NT2/D1 (cell line): Measurements from ENCODE around the gene CEBPB.

ENCODE experiments used
- DNase-seq: peaks from one replicate; pipeline ENCODE4 v3.0.0-alpha.2; 2011; ENCODE audit warnings: low read depth, low spot score
- H3K27me3 ChIP-seq: 2 replicates; pipeline ENCODE4 v1.6.0; 2011; ENCODE audit warnings: mild to moderate bottlenecking; ENCODE audit not compliant: insufficient read length, insufficient read depth
- H3K36me3 ChIP-seq: 2 replicates; pipeline ENCODE4 v1.6.1; 2011; ENCODE audit warnings: mild to moderate bottlenecking, low read length, mixed read lengths; ENCODE audit not compliant: insufficient read depth, insufficient read length
- H3K4me1 ChIP-seq: 2 replicates; pipeline ENCODE4 v1.5.1; 2011; ENCODE audit not compliant: insufficient read depth, insufficient read length
- H3K4me3 ChIP-seq: 2 replicates; pipeline ENCODE4 v1.5.1; 2011; ENCODE audit warnings: low read depth; ENCODE audit not compliant: insufficient read length
- H3K9ac ChIP-seq: 2 replicates; pipeline ENCODE4 v1.6.0; 2011; ENCODE audit warnings: low read depth; ENCODE audit not compliant: insufficient read length
- H3K9me3 ChIP-seq: 2 replicates; pipeline ENCODE4 v1.5.1; 2011; ENCODE audit warnings: mild to moderate bottlenecking, low read length; ENCODE audit not compliant: insufficient read depth
- SUZ12 ChIP-seq: IDR thresholded peaks from 2 replicates; pipeline ENCODE4 v1.6.1; 2011; ENCODE audit not compliant: insufficient read length, insufficient read depth; ENCODE audit errors: extremely low read depth
- YY1 ChIP-seq: IDR thresholded peaks from 2 replicates; pipeline ENCODE4 v1.6.1; 2011; ENCODE audit not compliant: insufficient read length, insufficient read depth
- ZNF274 ChIP-seq: IDR thresholded peaks from 2 replicates; pipeline ENCODE4 v1.6.1; 2011; ENCODE audit warnings: mild to moderate bottlenecking, low read depth, low read length

The CEBPB gene

DNA sequence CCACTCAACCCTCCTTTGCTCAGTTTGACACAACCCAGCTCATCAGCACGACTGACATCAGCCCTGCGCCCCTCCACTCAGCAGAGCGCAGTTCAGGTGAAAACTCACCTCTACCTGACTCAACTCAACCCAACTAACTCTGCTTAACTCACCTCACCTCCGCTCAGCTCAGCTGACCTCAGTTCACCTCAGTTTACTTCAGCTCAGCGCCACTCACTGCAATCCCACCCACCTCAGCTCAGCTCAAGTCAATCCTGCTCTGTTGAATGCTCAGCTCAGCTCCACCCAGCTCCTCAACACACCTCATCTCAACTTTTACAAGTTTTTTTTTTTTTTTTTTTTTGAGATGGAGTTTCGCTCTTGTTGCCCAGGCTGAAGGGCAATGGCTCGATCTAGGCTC, 39.6 kb downstream of the CEBPB start:
- no peak for DNase-seq
- Histone ChIP-seq H3K4me1 (peaks cover 7% of the 10 kb centered on the region), H3K27me3 (no peaks in the 10 kb centered on the region), H3K9ac (no peak overlapping the region), H3K9me3 (no peaks in the 10 kb centered on the region), H3K36me3 (no peaks in the 10 kb centered on the region), H3K4me3 (no peak overlapping the region)
- TF ChIP-seq ZNF274 (no peak), SUZ12 (no peak), YY1 (no peak)

DNA sequence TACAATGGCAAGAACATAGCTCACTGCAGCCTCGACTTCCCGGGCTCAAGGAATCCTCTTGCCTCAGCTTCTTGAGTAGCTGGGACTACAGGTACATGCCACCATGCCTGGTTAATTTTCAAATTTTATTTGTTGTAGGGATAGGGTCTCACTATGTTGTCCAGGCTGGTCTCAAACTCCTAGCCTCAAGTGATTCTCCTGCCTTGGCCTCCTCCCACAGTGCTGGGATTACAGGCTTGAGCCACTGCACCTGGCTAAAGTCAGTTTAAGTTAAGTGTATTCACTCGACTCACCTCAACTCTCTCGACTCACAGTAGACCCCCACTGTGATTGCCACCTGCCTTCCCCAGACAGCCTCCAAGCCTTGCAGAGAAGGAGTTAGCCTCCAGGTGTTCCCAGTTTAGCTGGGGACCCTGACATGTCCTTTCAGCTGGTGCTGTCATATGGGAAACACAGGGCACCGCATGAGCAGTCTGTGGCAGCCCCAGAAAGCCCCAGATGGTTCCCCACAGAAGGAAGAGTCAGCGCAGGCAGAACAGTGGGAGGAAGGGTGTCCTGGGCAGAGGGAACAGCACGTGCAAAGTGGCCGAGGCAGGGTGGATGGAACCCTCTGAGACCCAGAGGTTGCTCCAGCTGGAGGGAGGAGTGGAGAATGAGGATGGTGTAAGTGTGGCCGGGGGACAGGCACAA, 40.4 kb downstream of the CEBPB start:
- Histone ChIP-seq H3K27me3 (no peaks in the 10 kb centered on the region), H3K4me1 (peaks cover 7% of the 10 kb centered on the region), H3K36me3 (no peaks in the 10 kb centered on the region), H3K9me3 (no peaks in the 10 kb centered on the region), H3K9ac (no peak overlapping the region), H3K4me3 (no peak overlapping the region)
- DNase-seq, result no peak
- TF ChIP-seq SUZ12 (no peak), ZNF274 (no peak), YY1 (no peak)

DNA sequence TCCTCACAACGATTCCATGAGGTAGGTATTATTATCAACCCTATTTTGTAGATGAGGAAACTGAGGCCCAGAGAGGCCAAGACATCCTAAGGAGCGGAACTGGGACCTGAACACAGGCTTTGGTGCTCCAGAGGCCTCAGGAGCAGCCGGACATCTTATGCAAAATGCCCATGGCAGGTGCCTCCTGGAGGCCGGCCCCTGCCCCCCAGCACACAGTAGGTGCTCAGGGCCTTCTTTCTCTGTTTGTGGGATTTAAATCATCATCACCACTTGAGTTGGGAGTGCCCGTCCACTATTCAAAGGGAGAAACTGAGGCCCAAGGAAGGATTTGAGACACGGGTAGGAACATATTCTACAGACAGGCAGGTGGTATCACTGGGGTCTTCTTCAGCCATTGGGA, 41.2 kb downstream of the CEBPB start:
- Histone ChIP-seq H3K36me3 (no peaks in the 10 kb centered on the region), H3K9ac (no peak overlapping the region), H3K27me3 (no peaks in the 10 kb centered on the region), H3K9me3 (no peaks in the 10 kb centered on the region), H3K4me3 (no peak overlapping the region), H3K4me1 (peaks cover 7% of the 10 kb centered on the region)
- no peak for TF ChIP-seq SUZ12
- no peak for TF ChIP-seq YY1
- TF ChIP-seq ZNF274, result no peak
- DNase-seq, result no peak

DNA sequence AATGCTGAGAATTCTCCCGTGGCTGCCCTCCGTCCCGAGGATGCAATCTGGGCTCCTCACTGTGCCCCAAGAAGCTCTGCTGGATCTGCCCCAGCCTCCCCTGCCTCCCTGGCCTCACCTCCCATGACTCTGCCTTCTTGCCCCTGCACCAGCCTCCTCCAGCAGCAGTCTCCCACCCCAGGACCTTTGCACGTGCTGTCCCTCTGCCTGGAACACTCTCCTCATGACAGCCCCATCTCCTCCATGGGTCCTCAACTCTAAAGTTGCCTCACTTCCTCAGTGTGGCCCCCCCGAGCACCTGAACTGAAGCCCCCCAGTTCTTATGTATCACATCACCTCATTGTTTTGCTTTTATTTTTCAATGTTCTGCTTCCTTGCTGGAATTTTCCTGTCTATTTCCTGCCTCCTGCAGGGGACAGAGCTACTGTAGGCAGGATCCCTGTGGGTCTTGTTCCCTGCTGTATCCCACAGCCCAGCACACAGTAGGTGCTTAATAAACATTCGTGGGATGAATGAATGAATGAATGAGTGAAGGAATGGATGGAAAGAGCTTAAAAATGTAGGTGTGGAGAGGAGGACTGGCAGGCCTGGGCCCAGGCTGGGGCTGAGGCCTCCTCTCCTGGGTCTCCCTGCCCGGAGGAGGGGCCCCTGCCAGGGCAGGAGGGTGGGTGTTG, 42.2 kb downstream of the CEBPB start:
- DNase-seq, result no peak
- Histone ChIP-seq H3K36me3 (no peaks in the 10 kb centered on the region), H3K27me3 (no peaks in the 10 kb centered on the region), H3K4me3 (no peak overlapping the region), H3K4me1 (peaks cover 7% of the 10 kb centered on the region), H3K9ac (no peak overlapping the region), H3K9me3 (no peaks in the 10 kb centered on the region)
- TF ChIP-seq YY1 (no peak), ZNF274 (no peak), SUZ12 (no peak)

DNA sequence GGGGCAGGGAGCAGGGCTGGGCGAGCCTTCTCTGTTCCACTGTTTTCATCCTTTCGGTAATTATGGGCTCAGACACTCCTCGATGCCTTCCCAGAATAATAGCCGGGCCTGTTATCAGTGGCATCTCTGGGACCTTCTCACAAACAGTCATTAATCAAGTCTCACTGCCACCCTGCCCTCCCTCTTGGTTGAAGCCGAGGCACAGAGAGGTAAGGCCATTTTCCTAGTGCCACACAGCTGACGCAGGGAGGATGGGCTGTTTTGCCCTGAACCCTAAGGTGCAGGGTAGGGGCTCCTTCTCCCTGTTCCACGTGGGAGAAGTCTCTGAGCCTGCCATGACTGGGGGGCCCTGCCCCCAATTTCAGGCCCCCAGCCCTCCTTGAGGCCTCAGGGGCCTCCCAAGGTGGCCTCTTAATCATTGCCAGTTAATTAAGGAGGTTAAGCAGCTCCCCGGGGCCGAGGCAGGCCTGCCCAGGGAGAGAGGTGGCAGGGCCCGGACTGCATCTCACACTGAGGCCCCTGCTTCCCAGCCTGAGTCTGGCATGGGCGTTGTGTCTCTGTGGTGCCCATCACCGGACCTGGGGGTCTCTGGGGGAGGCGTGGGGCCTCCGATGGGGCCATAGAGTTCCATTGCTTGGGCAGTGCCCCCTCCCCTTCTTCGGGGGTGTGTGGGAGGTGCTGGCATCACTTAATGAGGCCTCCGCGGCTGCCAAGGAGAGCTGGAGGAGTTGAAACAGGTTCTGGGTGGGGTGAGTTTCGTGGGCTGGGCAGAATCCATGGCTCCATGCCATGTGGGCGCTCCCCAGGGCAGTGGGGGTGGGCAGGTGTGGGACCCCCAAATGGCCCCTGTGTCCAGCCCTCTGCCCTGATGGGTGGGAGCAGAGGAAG, 42.9 kb downstream of the CEBPB start:
- H3K9me3 ChIP-seq, result no peaks in the 10 kb centered on the region
- H3K4me1 ChIP-seq, result peaks cover 10% of the 10 kb centered on the region
- H3K9ac ChIP-seq, result no peak overlapping the region
- no peak overlapping the region for H3K4me3 ChIP-seq
- no peaks in the 10 kb centered on the region for H3K36me3 ChIP-seq
- no peaks in the 10 kb centered on the region for H3K27me3 ChIP-seq
- TF ChIP-seq YY1, result no peak
- TF ChIP-seq SUZ12, result no peak
- no peak for TF ChIP-seq ZNF274
- DNase-seq, result no peak

DNA sequence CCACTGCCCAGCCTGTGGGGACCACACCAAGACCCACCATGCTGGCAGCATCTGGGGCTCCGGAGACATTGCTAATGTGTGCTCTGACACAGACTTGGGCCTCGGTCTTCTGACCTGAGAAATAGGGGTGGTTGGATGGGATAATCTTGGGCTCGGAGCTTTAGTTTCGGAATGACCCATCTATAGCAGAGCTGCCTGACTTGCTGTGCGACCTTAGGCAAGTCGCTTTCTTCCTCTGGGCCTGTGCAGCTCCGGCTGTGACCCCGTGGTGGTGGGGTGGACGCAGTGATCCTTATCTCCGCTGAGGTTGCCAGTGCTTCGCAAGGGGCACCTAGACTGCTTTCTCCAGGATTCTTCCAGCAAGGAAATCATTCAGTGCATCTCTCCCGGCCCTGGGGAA, 43.7 kb downstream of the CEBPB start:
- no peak for DNase-seq
- no peaks in the 10 kb centered on the region for H3K9me3 ChIP-seq
- H3K9ac ChIP-seq, result no peak overlapping the region
- H3K36me3 ChIP-seq, result no peaks in the 10 kb centered on the region
- no peaks in the 10 kb centered on the region for H3K27me3 ChIP-seq
- H3K4me1 ChIP-seq, result peaks cover 7% of the 10 kb centered on the region
- no peak overlapping the region for H3K4me3 ChIP-seq
- TF ChIP-seq YY1 (no peak), ZNF274 (no peak), SUZ12 (no peak)

DNA sequence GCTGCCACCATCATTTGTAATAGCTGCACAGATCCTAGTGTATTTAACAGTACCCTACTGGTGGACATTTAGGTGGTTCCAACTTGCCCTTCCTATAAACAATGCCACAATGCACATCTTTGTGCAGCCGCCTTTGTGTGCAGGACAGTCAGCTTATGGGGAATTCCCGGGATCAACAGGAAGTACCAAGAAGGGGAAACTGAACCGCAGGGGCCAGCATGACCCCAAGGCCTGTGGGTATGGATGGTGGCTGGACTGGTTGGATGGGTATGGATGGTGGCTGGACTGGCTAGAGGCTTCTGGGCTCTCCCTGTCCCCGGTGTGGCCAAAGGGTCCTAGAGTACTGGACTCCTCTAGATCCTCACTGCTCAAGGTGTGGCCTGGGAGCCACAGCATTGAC, 46.7 kb downstream of the CEBPB start:
- no peaks in the 10 kb centered on the region for H3K27me3 ChIP-seq
- H3K9me3 ChIP-seq, result no peaks in the 10 kb centered on the region
- H3K4me3 ChIP-seq, result no peak overlapping the region
- no peaks in the 10 kb centered on the region for H3K36me3 ChIP-seq
- DNase-seq, result no peak
- H3K4me1 ChIP-seq, result peaks cover 3% of the 10 kb centered on the region
- H3K9ac ChIP-seq, result no peak overlapping the region
- TF ChIP-seq YY1 (no peak), SUZ12 (no peak), ZNF274 (no peak)
